Endodermal cell (in vitro differentiated cells): Measurements from ENCODE around the gene PLA1A. TPM values are rescaled to one million over a fixed set of nuclear protein-coding genes. Genes with fewer than 3 reads are reported as not detected.

Experiments
- DNase-seq: peaks from one replicate; pipeline ENCODE4 v3.0.0-alpha.2; 2017
- H3K27ac ChIP-seq: 2 replicates; pipeline ENCODE4 v1.5.1; 2013; ENCODE audit warnings: mild to moderate bottlenecking, low read depth, low read length, moderate library complexity
- H3K27me3 ChIP-seq: 2 replicates; pipeline ENCODE4 v1.6.1; 2013; ENCODE audit warnings: mild to moderate bottlenecking, low read length, moderate library complexity; ENCODE audit not compliant: insufficient read depth, control insufficient read depth, poor library complexity, severe bottlenecking
- H3K36me3 ChIP-seq: 2 replicates; pipeline ENCODE4 v1.7.0; 2013; ENCODE audit warnings: mild to moderate bottlenecking, low read length, moderate library complexity; ENCODE audit not compliant: control insufficient read depth, insufficient read depth
- H3K4me1 ChIP-seq: one replicate; pipeline ENCODE4 v1.7.0; 2013; ENCODE audit warnings: low read length; ENCODE audit not compliant: control insufficient read depth, insufficient read depth
- H3K4me3 ChIP-seq: 2 replicates; pipeline ENCODE4 v1.5.1; 2013; ENCODE audit warnings: mild to moderate bottlenecking, low read length, moderate library complexity
- H3K9ac ChIP-seq: 2 replicates; pipeline ENCODE4 v1.6.1; 2013; ENCODE audit warnings: mild to moderate bottlenecking, low read length, moderate library complexity; ENCODE audit not compliant: poor library complexity, severe bottlenecking; ENCODE audit errors: extremely low read depth
- H3K9me3 ChIP-seq: 2 replicates; pipeline ENCODE4 v1.6.1; 2013; ENCODE audit warnings: mild to moderate bottlenecking, low read length, moderate library complexity; ENCODE audit not compliant: control insufficient read depth
- H3K27ac Mint-ChIP-seq: 2 replicates; pipeline ENCODE4 v1.8.0; 2020; ENCODE audit warnings: mixed read lengths
- H3K27me3 Mint-ChIP-seq: 2 replicates; pipeline ENCODE4 v1.8.0; 2021; ENCODE audit warnings: mild to moderate bottlenecking, mixed read lengths; ENCODE audit not compliant: insufficient read depth
- H3K36me3 Mint-ChIP-seq: 2 replicates; pipeline ENCODE4 v1.8.0; 2020; ENCODE audit warnings: low read depth, mixed read lengths
- H3K4me1 Mint-ChIP-seq: 2 replicates; pipeline ENCODE4 v1.8.0; 2020; ENCODE audit warnings: mixed read lengths
- H3K4me3 Mint-ChIP-seq: 2 replicates; pipeline ENCODE4 v1.8.0; 2020; ENCODE audit warnings: mild to moderate bottlenecking, moderate library complexity, mixed read lengths
- H3K9me3 Mint-ChIP-seq: 2 replicates; pipeline ENCODE4 v1.8.0; 2020; ENCODE audit warnings: mild to moderate bottlenecking, mixed read lengths
- CTCF ChIP-seq: fragments of 200-600 bp; sonication (generic); conservative IDR thresholded peaks from 2 replicates; pipeline ENCODE4 v1.5.0; 2021; ENCODE audit warnings: antibody characterized with exemption, mild to moderate bottlenecking
- WGBS, 2 experiments: methylation state at CpG; one replicate each; pipeline versions ENCODE4 v1.1.5 to v1.1.7; 2013; ENCODE audit warnings: missing lambda C conversion rate in 2 of 2, mixed read lengths in 1 of 2; ENCODE audit not compliant: insufficient coverage in 1 of 2, insufficient read length in 1 of 2; 5-methylcytosine and 5-hydroxymethylcytosine counted together
- total RNA-seq, 2 donors: library from RNA; stranded (reverse); fragmentation: NEBNext Ultra II Directional in 1 of 2; extraction: Animal tissue kit (Norgen Biotek cat#: 25700) in 1 of 2; gene quantifications; 2 replicates in 1 of 2; 3 replicates in 1 of 2; pipeline ENCODE4 v1.2.1, GENCODE V29; 2021

PLA1A gene
- total RNA-seq, 2 donors from 2014 or later = 2.4 to 5.3 TPM

DNA sequence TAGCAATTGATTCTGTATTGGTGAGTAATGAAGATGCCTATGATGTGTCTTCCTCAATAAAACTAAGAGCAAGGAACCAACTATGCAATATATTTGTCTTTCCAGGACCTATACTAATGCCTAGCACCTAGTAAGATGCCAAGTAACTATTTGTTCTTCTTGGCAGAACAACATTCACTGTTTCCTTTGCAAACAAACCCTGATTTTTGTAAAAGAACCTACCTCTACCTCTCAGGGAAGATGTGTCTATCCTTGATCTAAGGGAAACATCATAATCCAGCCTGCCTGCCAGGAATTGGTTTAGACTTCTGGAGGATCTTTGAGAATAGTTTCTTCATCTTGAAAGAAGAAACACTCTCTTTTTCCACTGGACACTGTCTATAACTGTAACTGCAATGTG lies 22.2 kb upstream of the PLA1A start:
- TF ChIP-seq CTCF = no peak
- Mint-ChIP-seq H3K27me3 (peaks cover 7% of the 10 kb centered on the region), H3K4me3 (no peak overlapping the region), H3K9me3 (no peaks in the 10 kb centered on the region), H3K27ac (no peak overlapping the region), H3K36me3 (no peaks in the 10 kb centered on the region), H3K4me1 (peaks cover 13% of the 10 kb centered on the region)
- H3K9me3 ChIP-seq = no peaks in the 10 kb centered on the region
- H3K27ac ChIP-seq = no peak overlapping the region
- H3K4me3 ChIP-seq = no peak overlapping the region
- H3K36me3 ChIP-seq = no peaks in the 10 kb centered on the region
- DNase-seq = no peak
- no peak overlapping the region for H3K9ac ChIP-seq
- no peaks in the 10 kb centered on the region for H3K27me3 ChIP-seq
- H3K4me1 ChIP-seq = no peaks in the 10 kb centered on the region

GRCh38 chr3:119579366-119580066 lies 18.2 kb upstream of the PLA1A start, which contains the start of gene ADPRH:
ADPRH (plus strand) TSS chr3:119579492; CDS start chr3:119582170, 2,678 bp downstream.
- H3K4me3 ChIP-seq = peak within 1 kb of the TSS; percentile 92
- H3K4me1 Mint-ChIP-seq = peaks cover 28% of the 10 kb centered on the region
- no peak for TF ChIP-seq CTCF
- H3K27me3 ChIP-seq = no peaks in the 10 kb centered on the region
- H3K9me3 ChIP-seq = no peaks in the 10 kb centered on the region
- H3K4me3 Mint-ChIP-seq = peak within 1 kb of the TSS; percentile 80
- WGBS, 2 experiments = 3 to 4% methylated on average over 23 to 68 of the region's 68 CpGs
- H3K36me3 Mint-ChIP-seq = peaks cover 3% of the 10 kb centered on the region
- H3K27ac ChIP-seq = peak within 1 kb of the TSS; percentile 77
- DNase-seq = peak; percentile 93
- H3K4me1 ChIP-seq = no peaks in the 10 kb centered on the region
- H3K9ac ChIP-seq = peak within 1 kb of the TSS; percentile 70
- peaks cover 9% of the 10 kb centered on the region for H3K27me3 Mint-ChIP-seq
- no peaks in the 10 kb centered on the region for H3K36me3 ChIP-seq
- H3K9me3 Mint-ChIP-seq = no peaks in the 10 kb centered on the region
- H3K27ac Mint-ChIP-seq = peak within 1 kb of the TSS; percentile 99

GRCh38 chr3:119580067-119580760 lies 17.5 kb upstream of the PLA1A start:
- DNase-seq = peak; percentile 70
- peak overlapping the region; percentile 70 for H3K9ac ChIP-seq
- H3K36me3 Mint-ChIP-seq = peaks cover 6% of the 10 kb centered on the region
- no peak for TF ChIP-seq CTCF
- H3K4me3 ChIP-seq = peak overlapping the region; percentile 92
- no peaks in the 10 kb centered on the region for H3K9me3 Mint-ChIP-seq
- H3K4me1 ChIP-seq = no peaks in the 10 kb centered on the region
- peaks cover 9% of the 10 kb centered on the region for H3K27me3 Mint-ChIP-seq
- no peaks in the 10 kb centered on the region for H3K9me3 ChIP-seq
- peak overlapping the region; percentile 80 for H3K4me3 Mint-ChIP-seq
- peaks cover 35% of the 10 kb centered on the region for H3K4me1 Mint-ChIP-seq
- no peaks in the 10 kb centered on the region for H3K36me3 ChIP-seq
- H3K27me3 ChIP-seq = no peaks in the 10 kb centered on the region
- peak overlapping the region; percentile 77 for H3K27ac ChIP-seq
- H3K27ac Mint-ChIP-seq = peak overlapping the region; percentile 99
- 22 to 29% methylated on average over 9 to 16 of the region's 16 CpGs for WGBS, 2 experiments
